ENCODE results near the gene MUC3A.

Gene MUC3A

GRCh38 chr7:101015626-101016025 is 66.3 kb downstream of the MUC3A start:
- FAIRE-seq, result peak; percentile 58
- DNase-seq (ENCODE audit: low spot score), result no peak

DNA sequence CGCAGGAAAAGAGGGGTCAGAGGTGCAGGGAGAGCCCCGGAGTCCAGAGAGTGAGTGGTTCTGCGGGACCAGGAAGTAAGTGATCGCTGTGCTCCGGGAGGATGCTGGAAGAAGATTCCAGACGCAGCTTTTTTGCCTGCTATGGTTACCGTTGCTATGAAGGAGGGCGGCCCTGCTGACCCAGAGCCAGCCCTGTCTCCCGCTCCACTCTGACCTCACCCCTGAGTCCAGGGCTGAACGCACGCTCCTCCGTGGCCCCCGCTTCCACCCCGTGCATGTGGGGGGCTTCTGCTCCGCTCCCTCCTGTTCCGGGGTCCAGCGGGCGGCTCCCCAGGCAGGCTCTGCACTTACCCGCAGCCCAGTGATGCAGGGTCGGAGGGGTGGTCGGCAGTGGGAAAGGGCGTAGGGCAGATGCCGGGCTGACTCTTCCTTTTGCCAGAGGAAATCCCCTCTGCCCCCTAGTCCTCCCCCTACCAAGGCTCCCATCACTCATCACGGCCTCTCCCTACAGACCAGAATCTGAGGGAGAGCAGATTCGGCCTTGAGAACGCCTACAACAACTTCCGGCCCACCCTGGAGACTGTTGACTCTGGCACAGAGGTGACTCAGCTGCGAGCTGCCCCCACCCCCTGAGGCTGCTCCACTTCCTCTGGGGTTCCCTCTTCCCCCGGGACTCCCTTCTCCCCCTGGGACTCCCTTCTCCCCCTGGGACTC is 67.9 kb downstream of the MUC3A start:
- DNase-seq (ENCODE audit: low spot score), result peak; percentile 97
- peak; percentile 95 for FAIRE-seq

Data from urothelium cell line (cell line).